HG03439 (cell line): ENCODE measurements around the gene METTL8.
"Not testable (repeated sequence)": the region's sequence is repeated elsewhere in the genome, so short reads cannot be mapped to it uniquely, and the experiment has no call there.

Experiments used
- ATAC-seq: cut with Tn5 transposase; IDR thresholded peaks from one replicate; pipeline ENCODE4 v1.9.1; 2021; ENCODE audit warnings: mild to moderate bottlenecking, moderate library complexity; ENCODE audit not compliant: unreplicated experiment

METTL8 gene

GRCh38 chr2:171402906-171403580 is 30.7 kb downstream of the METTL8 start:
- no peak for ATAC-seq

- ATAC-seq, result no peak
Measured at GRCh38 chr2:171401947-171402346, 31.8 kb downstream of the METTL8 start.

DNA sequence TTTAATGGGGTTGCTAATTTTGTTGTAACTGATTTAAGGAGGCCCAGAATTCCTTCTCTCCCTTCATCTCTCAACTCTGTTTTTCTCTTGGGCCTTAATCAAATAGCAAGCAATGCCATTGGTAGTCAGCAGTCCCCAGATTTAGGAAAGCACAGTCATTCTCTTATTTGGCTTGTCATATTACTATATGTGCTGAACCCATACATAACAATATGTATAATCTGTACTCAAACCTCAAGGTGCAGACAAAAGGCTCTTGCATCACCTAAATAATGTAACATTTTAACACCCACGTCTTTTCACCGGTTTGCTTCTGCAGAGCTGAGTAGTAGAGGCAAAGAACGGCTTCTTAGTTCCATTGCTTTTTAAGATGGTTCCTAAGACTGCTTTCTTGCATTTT is 33.4 kb downstream of the METTL8 start:
- ATAC-seq, result no peak

GRCh38 chr2:171399292-171399691 is 34.5 kb downstream of the METTL8 start:
- ATAC-seq, result no peak

DNA sequence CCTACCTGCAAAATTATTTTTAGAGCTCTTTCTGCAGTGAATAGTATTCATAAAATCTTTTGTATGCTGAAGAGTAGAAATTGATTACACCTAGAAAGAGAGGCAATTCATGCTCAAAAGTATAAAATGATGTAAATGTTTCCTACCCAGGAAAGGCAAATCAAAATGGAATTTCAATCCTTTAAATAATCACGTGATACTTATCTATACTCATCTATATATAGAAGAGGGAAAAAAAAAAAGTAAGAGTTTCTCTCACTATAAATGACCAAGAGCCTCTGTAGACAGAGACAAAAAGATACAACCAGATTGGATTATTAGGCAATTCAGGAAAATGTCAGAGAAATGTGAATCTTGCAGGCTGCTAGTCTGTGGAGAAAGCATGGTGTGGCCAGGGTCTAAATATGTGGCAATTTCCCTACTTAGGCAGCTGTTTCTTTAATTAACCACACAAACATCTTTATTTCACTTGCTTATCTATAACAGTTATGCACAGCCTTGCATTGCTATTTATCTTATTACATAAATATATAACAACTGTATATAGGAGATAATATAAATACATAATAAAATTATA is 39.5 kb downstream of the METTL8 start:
- ATAC-seq, result no peak

DNA sequence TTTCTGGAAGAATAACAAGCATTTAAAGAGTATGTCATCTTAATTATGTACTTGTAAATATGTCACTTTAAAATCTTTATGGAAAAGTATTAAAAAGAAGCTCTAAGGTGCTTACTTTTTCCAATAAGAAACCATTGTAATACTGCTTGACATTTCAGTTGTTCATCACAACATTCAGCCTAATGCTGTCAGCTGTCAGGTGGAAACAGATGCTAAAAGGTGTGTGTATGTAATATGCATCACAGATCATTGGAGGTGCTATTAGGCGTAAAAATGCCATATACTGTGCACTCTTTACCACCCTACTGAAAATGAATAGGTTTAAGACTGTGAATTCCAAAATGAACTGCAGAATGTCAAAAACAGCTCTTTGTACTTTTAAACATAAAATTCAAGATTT is 40.3 kb downstream of the METTL8 start:
- no peak for ATAC-seq

DNA sequence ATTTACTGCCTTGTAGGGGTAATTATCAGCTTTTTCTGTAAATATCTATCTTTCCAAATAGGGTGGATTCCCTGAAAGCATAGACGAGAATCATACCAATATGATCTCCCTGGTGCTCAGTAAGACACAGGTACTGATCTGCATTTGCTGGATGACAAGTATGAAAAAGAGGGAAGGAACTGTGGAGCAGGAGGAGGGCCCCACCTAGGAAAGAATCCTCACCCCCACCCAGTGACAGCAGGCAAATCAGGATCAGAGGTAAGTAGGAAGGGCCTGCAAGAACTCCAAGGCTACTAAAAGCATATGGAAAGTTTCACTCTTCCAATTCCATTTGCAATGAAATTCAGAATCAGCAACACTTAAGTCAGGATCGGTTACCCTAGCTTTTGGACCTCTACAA is 42.3 kb downstream of the METTL8 start:
- ATAC-seq, result no peak

DNA sequence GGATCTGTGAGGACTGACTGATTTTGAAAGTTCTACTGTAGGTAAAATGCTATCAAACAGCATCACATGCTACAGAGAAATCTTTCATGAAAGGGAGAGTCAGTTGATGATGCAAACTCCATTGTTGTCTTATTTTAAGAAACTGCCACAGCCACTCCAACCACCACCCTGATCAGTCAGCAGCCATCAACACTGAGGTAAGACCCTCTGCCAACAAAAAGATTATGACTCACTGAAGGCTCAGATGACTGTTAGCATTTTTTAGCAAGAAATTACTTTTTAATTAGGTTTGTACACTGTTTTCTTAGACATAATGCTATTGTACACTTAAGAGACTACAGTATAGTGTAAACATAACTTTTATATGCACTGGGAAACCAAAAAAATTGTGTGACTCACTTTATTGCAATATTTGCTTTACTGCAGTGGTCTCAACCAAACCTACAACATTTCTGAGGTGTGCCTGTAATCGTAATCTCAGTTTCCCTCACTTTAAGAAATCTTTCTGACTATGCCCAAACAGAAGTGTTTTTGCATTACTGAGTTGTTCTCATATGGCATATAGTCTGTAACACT is 42.8 kb downstream of the METTL8 start:
- no peak for ATAC-seq

- ATAC-seq, result peak; percentile 12
Measured at GRCh38 chr2:171389780-171390179, 44.0 kb downstream of the METTL8 start.

DNA sequence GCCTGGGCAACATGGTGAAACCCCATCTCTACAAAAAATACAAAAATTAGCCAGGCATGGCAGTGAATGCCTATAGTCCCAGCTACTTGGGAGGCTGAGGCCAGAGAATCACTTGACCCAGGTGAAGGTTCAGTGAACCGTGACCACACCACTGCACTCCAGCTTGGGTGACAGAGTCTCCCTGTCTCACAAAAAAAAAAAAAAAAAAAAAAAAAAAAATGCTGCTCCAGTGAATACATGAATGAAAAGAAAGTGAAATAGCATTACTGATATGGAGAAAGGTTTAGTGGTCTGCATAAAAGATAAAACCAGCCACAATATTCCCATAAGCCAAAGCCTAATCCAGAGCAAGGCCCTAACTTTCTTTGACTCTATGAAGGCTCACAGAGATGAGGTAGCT is 44.5 kb downstream of the METTL8 start:
- peak; percentile 44 for ATAC-seq

DNA sequence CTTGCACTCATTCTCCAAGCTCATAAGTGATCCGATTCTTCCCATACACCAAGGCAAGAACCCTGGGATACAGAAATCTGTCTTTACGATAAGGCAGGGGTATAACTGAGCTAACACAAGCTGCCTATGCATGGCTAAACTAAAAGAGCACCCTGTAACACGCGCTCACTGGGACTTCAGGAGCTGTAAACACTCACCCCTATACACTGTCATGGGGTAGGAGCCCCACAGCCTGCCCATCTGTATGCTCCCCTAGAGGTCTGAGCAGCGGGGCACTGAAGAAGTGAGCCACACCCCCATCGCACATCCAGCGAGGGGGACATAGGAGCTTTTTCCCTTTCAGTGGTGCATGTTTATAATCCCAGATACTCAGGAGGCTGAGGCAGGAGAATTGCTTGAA is 46.7 kb downstream of the METTL8 start:
- no peak for ATAC-seq

GRCh38 chr2:171386627-171387026 is 47.2 kb downstream of the METTL8 start:
- no peak for ATAC-seq

- no peak for ATAC-seq
Measured at GRCh38 chr2:171383134-171383533, 50.7 kb downstream of the METTL8 start.

DNA sequence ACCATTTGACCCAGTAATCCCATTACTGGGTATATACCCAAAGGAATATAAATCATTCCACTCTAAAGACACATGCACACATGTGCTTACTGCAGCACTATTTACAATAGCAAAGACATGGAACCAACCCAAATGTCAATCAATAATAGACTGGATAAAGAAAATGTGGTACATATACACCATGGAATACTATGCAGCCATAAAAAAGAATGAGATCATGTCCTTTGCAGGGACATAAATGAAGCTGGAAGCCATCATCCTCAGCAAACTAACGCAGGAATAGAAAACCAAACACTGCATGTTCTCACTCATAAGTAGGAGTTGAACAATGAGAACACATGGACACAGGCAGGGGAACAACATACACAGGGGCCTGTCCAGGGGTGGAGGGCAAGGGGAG is 51.6 kb downstream of the METTL8 start:
- ATAC-seq, result not testable (repeated sequence)

DNA sequence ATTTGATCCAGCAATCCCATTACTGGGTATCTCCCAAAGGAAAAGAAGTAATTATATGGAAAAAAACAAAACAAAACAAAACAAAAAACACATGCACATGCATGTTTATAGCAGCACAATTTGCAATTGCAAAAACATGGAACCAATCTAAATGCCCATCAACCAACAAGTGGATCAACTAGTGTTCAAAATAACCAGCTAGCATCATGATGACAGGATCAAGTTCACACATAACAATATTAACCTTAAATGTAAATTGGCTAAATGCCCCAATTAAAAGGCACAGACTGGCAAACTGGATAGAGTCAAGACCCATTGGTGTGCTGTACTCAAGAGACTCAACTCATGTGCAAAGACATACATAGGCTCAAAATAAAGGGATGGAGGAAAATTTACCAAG is 55.9 kb downstream of the METTL8 start:
- not testable (repeated sequence) for ATAC-seq

DNA sequence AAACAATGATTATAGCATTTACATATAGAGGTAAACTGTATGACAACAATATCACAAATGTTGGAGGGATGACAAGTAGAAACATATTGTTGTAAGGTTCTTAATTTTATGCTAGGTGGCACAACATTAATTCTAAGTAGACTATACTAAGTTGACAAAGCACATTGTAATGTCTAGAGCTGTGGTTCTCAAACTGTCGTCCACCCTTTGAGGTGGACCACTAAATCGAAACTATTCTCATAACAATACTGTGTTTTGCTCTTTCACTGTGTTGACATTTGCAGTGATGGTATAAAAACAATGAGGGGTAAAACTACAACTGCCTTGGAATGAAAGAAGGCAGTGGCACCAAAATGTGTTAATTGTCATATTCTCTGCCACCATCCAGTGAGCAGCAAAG is 66.1 kb downstream of the METTL8 start:
- no peak for ATAC-seq

- ATAC-seq, result no peak
Measured at GRCh38 chr2:171365778-171366177, 68.0 kb downstream of the METTL8 start.

DNA sequence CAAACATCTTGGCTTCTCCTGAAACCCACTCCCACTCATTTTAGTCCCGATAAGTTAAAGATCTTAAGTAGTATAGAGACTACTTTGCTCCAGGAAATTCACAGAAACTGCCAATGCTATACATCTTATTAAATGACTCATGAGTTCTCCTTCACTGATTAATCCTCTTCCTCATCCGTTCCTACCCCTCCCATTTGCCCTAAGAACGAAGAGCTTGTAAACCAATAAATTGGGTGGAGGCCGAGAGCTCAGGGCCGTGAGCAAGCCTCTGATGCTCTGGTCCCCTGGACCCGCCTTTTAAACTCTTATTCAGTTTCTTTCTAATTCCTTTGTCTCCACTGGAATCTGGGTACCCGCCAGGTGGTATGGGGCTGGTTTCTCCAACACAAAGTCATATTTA is 68.6 kb downstream of the METTL8 start:
- ATAC-seq, result no peak

- ATAC-seq, result no peak
Measured at GRCh38 chr2:171362396-171362795, 71.4 kb downstream of the METTL8 start.

DNA sequence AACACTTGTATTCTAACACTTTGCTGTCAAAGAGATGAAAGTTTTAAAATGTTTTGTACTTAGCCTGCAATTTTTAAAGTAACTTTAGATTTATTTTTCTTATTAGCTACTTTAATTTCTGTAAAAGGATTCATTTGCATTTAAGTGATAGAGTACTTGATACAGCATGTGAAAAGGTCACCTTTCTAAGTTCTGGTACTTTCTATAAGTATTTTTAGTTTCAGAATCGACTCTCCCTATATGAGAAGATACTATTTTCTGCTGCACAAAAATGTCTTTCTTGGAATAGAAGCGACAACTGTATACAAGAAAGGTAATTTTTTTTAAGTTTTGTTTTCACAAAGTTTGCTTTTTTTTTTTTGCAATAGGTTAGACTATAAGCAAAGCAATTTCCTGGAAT is 72.9 kb downstream of the METTL8 start:
- ATAC-seq, result no peak

DNA sequence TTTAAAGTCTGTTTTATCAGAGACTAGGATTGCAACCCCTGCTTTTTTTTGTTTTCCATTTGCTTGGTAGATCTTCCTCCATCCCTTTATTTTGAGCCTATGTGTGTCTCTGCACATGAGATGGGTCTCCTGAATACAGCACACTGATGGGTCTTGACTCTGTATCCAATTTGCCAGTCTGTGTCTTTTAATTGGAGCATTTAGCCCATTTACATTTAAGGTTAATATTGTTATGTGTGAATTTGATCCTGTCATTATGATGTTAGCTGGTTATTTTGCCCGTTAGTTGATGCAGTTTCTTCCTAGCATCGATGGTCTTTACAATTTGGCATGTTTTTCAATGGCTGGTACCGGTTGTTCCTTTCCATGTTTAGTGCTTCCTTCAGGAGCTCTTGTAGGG is 80.0 kb downstream of the METTL8 start:
- not testable (repeated sequence) for ATAC-seq

DNA sequence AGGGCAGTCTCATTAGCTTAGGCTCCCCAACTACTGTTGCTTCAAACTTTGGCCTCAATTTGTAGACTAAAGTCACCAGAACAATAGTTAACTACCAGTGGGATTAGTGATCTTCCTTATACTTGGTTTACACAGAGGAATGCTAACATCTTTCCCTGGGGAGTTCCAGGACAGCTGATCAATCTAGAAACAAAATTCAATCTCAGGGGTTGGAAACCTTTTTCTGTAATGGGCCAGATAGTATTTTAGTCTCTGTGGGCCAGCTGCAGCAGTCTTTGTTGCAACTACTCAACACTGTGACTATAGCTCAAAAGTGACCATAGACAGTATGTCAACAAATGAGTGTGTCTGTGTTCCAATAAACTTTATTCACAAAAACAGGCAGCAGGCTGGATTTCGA is 85.7 kb downstream of the METTL8 start:
- no peak for ATAC-seq

DNA sequence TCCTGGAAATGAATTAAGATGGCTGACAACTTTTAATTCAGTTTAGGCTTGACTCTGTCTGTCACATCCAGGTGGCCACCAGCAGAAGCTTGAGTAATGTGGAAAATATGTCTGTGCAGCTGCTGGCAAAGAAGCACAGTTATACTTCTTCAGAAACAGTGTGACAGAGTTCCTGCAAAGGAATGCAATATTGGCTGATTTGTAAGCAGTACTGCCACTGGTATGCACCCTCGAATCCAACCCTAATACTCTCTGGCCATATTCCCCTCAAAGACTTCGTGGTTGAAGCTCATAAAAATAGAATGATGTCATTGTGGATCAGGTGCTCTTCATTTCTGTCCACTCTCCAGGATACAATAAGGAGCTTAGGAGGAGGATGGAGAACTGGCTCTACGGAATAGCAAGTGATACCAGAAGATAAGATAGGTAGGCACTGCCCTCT is 86.2 kb downstream of the METTL8 start:
- ATAC-seq, result no peak
